ENCODE results near the gene PRRG1. TPM values are rescaled to one million over a fixed set of nuclear protein-coding genes. Genes with fewer than 3 reads are reported as not detected.
"Not testable (repeated sequence)": the region's sequence is repeated elsewhere in the genome, so short reads cannot be mapped to it uniquely, and the experiment has no call there.

PRRG1 gene
- total and polyA plus RNA-seq, 9 donors, result 8.3 to 15.6 (median 12.3) TPM

- peaks cover 2% of the 10 kb centered on the region for H3K27me3 ChIP-seq (ENCODE audit: control insufficient read depth, insufficient read depth, low read length)
- H3K4me1 ChIP-seq (ENCODE audit: control insufficient read depth, insufficient read depth, low read length), result no peaks in the 10 kb centered on the region
- no peaks in the 10 kb centered on the region for H3K36me3 ChIP-seq (ENCODE audit: control insufficient read depth, insufficient read depth, low read length)
- WGBS (ENCODE audit: insufficient coverage), result no CpG with 5 or more reads among the region's 1 CpG
- H3K27ac ChIP-seq (ENCODE audit: low read length), result no peak overlapping the region
- H3K4me3 ChIP-seq (ENCODE audit: low read length), result no peak overlapping the region
- no peaks in the 10 kb centered on the region for H3K9me3 ChIP-seq (replicated peaks; ENCODE audit: control insufficient read depth, low read depth, low read length)
- no peak for DNase-seq
Measured at GRCh38 chrX:37455381-37455780, 106.2 kb downstream of the PRRG1 start.

- WGBS (ENCODE audit: insufficient coverage), result 94% methylated on average over 5 of the region's 5 CpGs
- H3K4me3 ChIP-seq (ENCODE audit: low read length); H3K9me3 ChIP-seq (replicated peaks; ENCODE audit: control insufficient read depth, low read depth, low read length); H3K27me3 ChIP-seq (ENCODE audit: control insufficient read depth, insufficient read depth, low read length); H3K36me3 ChIP-seq (ENCODE audit: control insufficient read depth, insufficient read depth, low read length); H3K4me1 ChIP-seq (ENCODE audit: control insufficient read depth, insufficient read depth, low read length); H3K27ac ChIP-seq (ENCODE audit: low read length); DNase-seq: not testable (repeated sequence)
Measured at GRCh38 chrX:37460285-37460684, 111.1 kb downstream of the PRRG1 start.

- Histone ChIP-seq H3K27me3 (ENCODE audit: control insufficient read depth, insufficient read depth, low read length) (peaks cover 5% of the 10 kb centered on the region), H3K4me1 (ENCODE audit: control insufficient read depth, insufficient read depth, low read length) (no peaks in the 10 kb centered on the region), H3K9me3 (replicated peaks; ENCODE audit: control insufficient read depth, low read depth, low read length) (no peaks in the 10 kb centered on the region), H3K27ac (ENCODE audit: low read length) (no peak overlapping the region), H3K36me3 (ENCODE audit: control insufficient read depth, insufficient read depth, low read length) (no peaks in the 10 kb centered on the region), H3K4me3 (ENCODE audit: low read length) (no peak overlapping the region)
- DNase-seq, result no peak
- no CpG with 5 or more reads among the region's 2 CpGs for WGBS (ENCODE audit: insufficient coverage)
Measured at GRCh38 chrX:37462346-37462745, 113.2 kb downstream of the PRRG1 start.

GRCh38 chrX:37468124-37468739, 119.1 kb downstream of the PRRG1 start:
- WGBS (ENCODE audit: insufficient coverage), result 67% methylated on average over 1 of the region's 3 CpGs

GRCh38 chrX:37470711-37471110, 121.5 kb downstream of the PRRG1 start:
- H3K4me1 ChIP-seq (ENCODE audit: control insufficient read depth, insufficient read depth, low read length), result no peaks in the 10 kb centered on the region
- H3K27me3 ChIP-seq (ENCODE audit: control insufficient read depth, insufficient read depth, low read length), result peaks cover 7% of the 10 kb centered on the region
- no peaks in the 10 kb centered on the region for H3K36me3 ChIP-seq (ENCODE audit: control insufficient read depth, insufficient read depth, low read length)
- no peak for DNase-seq
- WGBS (ENCODE audit: insufficient coverage), result no CpG with 5 or more reads among the region's 3 CpGs
- no peaks in the 10 kb centered on the region for H3K9me3 ChIP-seq (replicated peaks; ENCODE audit: control insufficient read depth, low read depth, low read length)
- H3K27ac ChIP-seq (ENCODE audit: low read length), result no peak overlapping the region
- no peak overlapping the region for H3K4me3 ChIP-seq (ENCODE audit: low read length)

More at GRCh38 chrX:37468124-37468739, 119.1 kb downstream of the PRRG1 start:
- Histone ChIP-seq H3K4me3 (ENCODE audit: low read length) (no peak overlapping the region), H3K9me3 (replicated peaks; ENCODE audit: control insufficient read depth, low read depth, low read length) (no peaks in the 10 kb centered on the region), H3K4me1 (ENCODE audit: control insufficient read depth, insufficient read depth, low read length) (no peaks in the 10 kb centered on the region), H3K27me3 (ENCODE audit: control insufficient read depth, insufficient read depth, low read length) (peaks cover 6% of the 10 kb centered on the region), H3K36me3 (ENCODE audit: control insufficient read depth, insufficient read depth, low read length) (no peaks in the 10 kb centered on the region), H3K27ac (ENCODE audit: low read length) (no peak overlapping the region)
- no peak for DNase-seq

- Histone ChIP-seq H3K4me1 (ENCODE audit: control insufficient read depth, insufficient read depth, low read length) (no peaks in the 10 kb centered on the region), H3K4me3 (ENCODE audit: low read length) (no peak overlapping the region), H3K27me3 (ENCODE audit: control insufficient read depth, insufficient read depth, low read length) (peaks cover 6% of the 10 kb centered on the region), H3K9me3 (replicated peaks; ENCODE audit: control insufficient read depth, low read depth, low read length) (no peaks in the 10 kb centered on the region), H3K27ac (ENCODE audit: low read length) (no peak overlapping the region), H3K36me3 (ENCODE audit: control insufficient read depth, insufficient read depth, low read length) (no peaks in the 10 kb centered on the region)
- no peak for DNase-seq
- 75% methylated on average over 3 of the region's 6 CpGs for WGBS (ENCODE audit: insufficient coverage)
Measured at GRCh38 chrX:37472836-37473235, 123.7 kb downstream of the PRRG1 start.

GRCh38 chrX:37474478-37474877, 125.3 kb downstream of the PRRG1 start:
- Histone ChIP-seq H3K27ac (ENCODE audit: low read length) (no peak overlapping the region), H3K4me3 (ENCODE audit: low read length) (no peak overlapping the region), H3K36me3 (ENCODE audit: control insufficient read depth, insufficient read depth, low read length) (no peaks in the 10 kb centered on the region), H3K27me3 (ENCODE audit: control insufficient read depth, insufficient read depth, low read length) (peaks cover 14% of the 10 kb centered on the region), H3K4me1 (ENCODE audit: control insufficient read depth, insufficient read depth, low read length) (no peaks in the 10 kb centered on the region), H3K9me3 (replicated peaks; ENCODE audit: control insufficient read depth, low read depth, low read length) (no peaks in the 10 kb centered on the region)
- WGBS (ENCODE audit: insufficient coverage), result 42% methylated on average over 4 of the region's 5 CpGs
- DNase-seq, result no peak

GRCh38 chrX:37476571-37477170, 127.5 kb downstream of the PRRG1 start:
- DNase-seq, result no peak
- no peaks in the 10 kb centered on the region for H3K9me3 ChIP-seq (replicated peaks; ENCODE audit: control insufficient read depth, low read depth, low read length)
- H3K27me3 ChIP-seq (ENCODE audit: control insufficient read depth, insufficient read depth, low read length), result peaks cover 14% of the 10 kb centered on the region
- no peaks in the 10 kb centered on the region for H3K4me1 ChIP-seq (ENCODE audit: control insufficient read depth, insufficient read depth, low read length)
- WGBS (ENCODE audit: insufficient coverage), result 0% methylated on average over 1 of the region's 3 CpGs
- no peak overlapping the region for H3K4me3 ChIP-seq (ENCODE audit: low read length)
- H3K36me3 ChIP-seq (ENCODE audit: control insufficient read depth, insufficient read depth, low read length), result no peaks in the 10 kb centered on the region
- H3K27ac ChIP-seq (ENCODE audit: low read length), result no peak overlapping the region

- not testable (repeated sequence) for H3K27me3 ChIP-seq (ENCODE audit: control insufficient read depth, insufficient read depth, low read length); H3K36me3 ChIP-seq (ENCODE audit: control insufficient read depth, insufficient read depth, low read length); H3K9me3 ChIP-seq (replicated peaks; ENCODE audit: control insufficient read depth, low read depth, low read length); H3K4me1 ChIP-seq (ENCODE audit: control insufficient read depth, insufficient read depth, low read length); DNase-seq; H3K4me3 ChIP-seq (ENCODE audit: low read length); H3K27ac ChIP-seq (ENCODE audit: low read length)
- 86% methylated on average over 1 of the region's 4 CpGs for WGBS (ENCODE audit: insufficient coverage)
Measured at GRCh38 chrX:37484335-37484734, 135.2 kb downstream of the PRRG1 start.

GRCh38 chrX:37485429-37485828, 136.3 kb downstream of the PRRG1 start:
- Histone ChIP-seq H3K4me3 (ENCODE audit: low read length) (no peak overlapping the region), H3K27ac (ENCODE audit: low read length) (no peak overlapping the region), H3K9me3 (replicated peaks; ENCODE audit: control insufficient read depth, low read depth, low read length) (no peaks in the 10 kb centered on the region), H3K27me3 (ENCODE audit: control insufficient read depth, insufficient read depth, low read length) (peaks cover 5% of the 10 kb centered on the region), H3K4me1 (ENCODE audit: control insufficient read depth, insufficient read depth, low read length) (no peaks in the 10 kb centered on the region), H3K36me3 (ENCODE audit: control insufficient read depth, insufficient read depth, low read length) (no peaks in the 10 kb centered on the region)
- no peak for DNase-seq
- no CpG with 5 or more reads among the region's 2 CpGs for WGBS (ENCODE audit: insufficient coverage)

All from muscle of leg (tissue), 11 donors.